ENCODE data around the gene COL20A1.

The COL20A1 gene

DNA sequence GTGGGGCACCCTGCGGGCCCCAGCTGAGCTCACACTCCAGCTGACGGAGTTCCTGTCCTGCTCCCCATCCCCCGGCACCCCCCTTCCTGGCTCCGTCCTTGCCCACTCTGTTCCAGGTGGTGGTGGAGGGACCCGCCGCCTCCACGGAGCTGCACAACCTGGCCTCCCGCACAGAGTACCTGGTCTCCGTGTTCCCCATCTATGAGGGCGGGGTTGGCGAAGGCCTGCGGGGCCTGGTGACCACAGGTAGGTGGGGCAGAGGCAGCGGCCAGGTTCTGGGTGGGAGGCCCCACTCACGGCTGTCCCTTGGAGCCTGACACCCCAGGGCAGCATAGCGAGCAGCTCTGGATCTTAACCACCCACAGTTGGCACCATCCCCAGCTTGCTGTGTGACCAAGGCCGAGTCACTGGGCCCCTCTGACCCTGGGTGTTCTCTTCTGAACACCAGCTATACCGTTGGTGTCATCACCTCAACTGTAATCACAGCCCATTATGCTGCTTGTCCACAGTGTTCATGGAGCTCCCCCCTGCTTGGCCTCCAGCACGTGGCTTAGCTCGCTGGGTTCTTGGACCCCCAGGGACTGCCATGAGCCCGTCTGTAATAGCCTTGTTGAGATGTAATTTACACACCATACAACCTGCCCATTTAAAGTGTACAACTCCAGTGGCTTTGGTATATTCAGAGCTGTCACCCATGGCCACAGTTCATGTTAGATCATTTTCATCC, 17.4 kb downstream of the COL20A1 start:
- DNase-seq: no peak

DNA sequence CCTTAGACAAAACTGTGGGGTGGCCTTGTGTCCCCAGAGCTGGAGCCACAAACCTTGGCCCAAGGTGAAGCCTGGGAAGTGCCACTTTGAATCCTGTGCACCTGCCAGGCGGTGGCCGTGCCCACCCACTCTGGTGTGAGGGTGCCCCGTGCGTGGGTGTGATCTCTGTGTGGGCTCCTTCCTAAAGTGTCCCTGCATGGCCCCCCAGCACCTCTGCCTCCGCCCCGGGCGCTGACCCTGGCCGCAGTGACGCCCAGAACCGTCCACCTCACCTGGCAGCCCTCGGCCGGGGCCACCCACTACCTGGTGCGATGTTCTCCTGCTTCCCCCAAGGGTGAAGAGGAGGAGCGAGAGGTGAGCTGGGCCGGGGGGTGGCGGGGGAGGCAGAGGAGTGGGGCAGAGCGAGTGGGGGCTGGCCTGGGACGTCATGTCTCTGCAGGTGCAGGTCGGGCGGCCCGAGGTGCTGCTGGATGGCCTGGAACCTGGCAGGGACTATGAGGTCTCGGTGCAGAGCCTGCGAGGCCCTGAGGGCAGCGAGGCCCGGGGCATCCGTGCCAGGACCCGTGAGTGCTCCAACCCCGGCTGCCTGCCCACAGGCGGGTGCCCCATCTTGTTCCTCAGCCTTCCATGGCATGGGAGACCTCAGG, 18.3 kb downstream of the COL20A1 start:
- DNase-seq: no peak

DNA sequence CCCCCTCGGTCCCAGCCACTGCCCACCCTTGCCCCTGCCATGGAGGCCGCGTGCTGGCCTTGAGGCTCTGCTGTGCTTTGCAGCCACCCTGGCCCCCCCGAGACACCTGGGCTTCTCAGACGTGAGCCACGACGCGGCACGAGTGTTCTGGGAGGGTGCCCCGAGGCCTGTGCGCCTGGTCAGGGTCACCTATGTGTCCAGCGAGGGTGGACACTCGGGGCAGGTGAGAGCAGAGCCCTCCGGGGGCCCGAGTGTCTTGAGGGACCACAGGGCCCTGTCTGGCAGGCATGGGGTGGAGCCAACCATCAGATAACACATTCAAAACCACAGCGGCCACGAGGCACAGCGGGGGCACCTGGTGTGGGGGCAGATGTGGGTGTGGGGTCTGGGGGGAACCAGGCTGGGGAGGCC, 18.9 kb downstream of the COL20A1 start:
- DNase-seq: no peak

DNA sequence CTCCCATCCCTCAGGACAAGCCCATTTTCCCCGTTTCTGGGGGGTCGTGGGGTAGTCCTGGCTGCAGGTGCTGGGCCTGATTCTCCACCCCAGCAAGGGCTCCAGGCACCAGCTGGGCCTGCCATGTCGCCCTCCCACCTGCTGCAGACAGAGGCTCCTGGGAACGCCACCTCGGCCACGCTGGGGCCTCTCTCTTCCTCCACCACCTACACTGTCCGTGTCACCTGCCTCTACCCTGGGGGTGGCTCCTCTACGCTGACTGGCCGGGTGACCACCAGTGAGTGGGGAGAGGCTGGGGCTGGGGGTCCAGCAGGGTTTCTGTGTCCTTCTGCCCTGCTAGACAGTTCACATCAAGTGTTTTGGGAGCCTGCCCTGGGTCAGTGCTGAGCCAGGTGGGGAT, 19.3 kb downstream of the COL20A1 start:
- DNase-seq: no peak

DNA sequence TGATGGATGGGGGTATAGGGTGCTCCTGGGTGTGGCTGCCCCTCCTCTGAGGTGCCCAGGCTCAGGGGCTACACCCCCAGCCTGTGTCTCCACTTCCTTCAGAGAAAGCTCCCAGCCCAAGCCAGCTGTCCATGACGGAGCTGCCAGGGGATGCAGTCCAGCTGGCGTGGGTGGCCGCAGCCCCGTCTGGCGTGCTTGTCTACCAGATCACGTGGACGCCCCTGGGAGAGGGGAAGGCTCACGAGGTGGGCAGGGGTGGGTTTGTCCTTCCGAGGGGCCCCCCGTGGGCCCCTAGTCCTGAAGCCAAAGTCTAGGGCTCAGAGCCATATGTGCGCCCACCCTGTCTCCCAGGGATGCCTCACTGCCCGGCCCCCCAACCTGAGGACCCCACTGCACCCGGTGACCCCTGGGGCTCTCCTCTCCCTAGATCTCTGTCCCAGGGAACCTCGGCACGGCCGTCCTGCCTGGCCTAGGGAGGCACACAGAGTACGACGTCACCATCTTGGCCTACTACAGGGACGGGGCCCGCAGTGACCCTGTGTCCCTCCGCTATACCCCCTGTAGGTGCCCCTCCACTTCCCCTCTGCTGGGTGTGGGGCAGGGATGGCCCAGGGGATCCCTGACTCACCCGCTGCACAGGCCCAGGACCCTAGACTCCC, 19.8 kb downstream of the COL20A1 start:
- DNase-seq: no peak

DNA sequence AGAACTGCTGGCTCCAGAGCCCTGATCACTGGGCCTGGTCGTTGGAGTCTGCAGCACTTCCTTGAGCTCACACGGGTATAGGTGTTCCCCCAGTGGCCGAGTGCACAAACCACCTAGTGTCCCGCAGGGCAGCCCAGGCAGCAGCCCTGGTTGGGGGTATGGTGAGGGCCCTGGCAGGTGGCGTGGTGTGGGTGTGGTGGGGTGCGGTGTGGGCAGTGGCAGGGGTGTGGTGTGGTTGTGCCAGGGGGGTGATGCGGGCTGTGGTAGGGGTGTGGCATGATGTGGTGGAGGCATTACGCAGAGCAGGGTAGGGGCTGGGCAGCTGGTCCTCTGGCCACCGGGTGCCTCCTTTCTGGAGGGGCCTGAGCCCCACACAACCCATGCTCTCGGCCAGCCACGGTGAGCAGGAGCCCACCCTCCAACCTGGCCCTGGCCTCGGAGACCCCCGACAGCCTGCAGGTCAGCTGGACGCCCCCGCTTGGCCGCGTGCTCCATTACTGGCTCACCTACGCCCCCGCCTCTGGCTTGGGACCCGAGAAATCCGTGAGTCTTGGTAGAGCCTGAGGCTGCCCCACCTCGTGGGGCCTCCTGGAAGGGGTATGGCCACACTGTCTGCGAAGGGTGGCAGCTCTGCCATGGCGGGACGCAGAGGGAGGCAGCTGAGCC, 20.5 kb downstream of the COL20A1 start:
- no peak for DNase-seq

DNA sequence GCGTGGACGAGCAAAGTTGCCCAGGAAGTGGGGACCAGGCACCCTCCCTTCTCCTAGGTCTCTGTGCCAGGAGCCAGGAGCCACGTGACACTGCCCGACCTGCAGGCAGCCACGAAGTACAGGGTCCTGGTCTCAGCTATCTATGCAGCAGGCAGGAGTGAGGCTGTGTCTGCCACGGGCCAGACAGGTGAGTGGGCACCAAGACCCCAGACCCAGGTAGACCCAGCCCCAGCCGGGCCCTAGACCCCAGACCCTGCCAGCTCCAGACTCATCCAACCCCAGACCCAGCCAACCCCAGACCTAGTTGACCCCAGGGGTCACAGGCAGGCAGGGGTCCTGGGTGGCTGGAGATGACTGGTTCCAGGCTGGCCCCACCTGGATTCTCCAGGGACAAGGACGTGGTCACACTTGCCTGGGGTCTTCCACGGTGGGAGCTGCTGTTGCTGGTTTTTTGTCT, 21.1 kb downstream of the COL20A1 start:
- no peak for DNase-seq

DNA sequence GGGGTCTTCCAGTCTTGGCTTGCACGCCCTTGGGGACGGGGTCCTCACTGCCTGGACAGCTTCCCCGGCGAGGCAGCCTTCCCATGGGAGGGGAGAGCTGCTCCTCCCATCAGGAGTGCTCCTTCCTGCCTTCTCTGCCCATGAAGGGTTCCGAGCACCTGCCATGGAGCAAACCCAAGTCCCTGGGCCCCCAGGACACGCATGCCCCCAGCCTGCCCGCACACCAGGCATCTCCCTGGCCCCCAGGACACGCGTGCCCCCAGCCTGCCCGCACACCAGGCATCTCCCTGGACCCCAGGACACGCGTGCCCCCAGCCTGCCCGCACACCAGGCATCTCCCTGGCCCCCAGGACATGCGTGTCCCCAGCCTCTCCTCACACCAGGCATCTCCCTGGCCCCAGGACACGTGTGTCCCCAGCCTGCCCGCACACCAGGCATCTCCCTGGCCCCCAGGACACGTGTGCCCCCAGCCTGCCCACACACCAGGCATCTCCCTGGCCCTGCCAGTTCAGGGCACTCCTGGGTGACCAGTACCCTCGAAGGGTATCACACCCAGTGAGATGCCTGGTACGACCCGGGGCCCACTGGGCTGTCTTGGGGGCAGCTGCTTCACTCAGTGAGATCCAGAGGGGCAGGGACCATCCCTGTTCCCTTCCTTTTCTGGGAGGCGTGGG, 21.7 kb downstream of the COL20A1 start:
- DNase-seq: no peak

DNA sequence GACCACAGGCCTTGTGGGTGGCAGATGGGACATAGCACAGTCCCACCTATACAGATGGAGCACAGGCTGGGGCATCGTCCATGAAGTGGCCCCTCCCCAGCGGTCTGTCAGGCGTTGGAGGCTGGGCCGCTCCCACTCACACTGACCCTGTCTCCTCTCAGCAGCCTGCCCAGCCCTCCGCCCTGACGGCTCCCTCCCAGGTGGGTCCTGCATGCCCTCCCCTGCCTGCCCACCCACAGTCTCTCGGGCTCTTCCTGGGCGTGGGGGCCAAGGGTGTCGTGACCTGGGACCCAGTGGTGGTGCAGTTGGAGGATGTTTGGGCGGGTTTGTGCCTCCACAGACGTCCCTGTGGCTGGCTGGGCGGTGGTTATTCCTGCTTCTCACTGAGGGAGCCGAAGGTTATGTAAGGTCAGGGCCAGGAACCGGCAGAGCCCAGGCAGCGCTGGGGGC, 22.3 kb downstream of the COL20A1 start:
- DNase-seq: no peak

DNA sequence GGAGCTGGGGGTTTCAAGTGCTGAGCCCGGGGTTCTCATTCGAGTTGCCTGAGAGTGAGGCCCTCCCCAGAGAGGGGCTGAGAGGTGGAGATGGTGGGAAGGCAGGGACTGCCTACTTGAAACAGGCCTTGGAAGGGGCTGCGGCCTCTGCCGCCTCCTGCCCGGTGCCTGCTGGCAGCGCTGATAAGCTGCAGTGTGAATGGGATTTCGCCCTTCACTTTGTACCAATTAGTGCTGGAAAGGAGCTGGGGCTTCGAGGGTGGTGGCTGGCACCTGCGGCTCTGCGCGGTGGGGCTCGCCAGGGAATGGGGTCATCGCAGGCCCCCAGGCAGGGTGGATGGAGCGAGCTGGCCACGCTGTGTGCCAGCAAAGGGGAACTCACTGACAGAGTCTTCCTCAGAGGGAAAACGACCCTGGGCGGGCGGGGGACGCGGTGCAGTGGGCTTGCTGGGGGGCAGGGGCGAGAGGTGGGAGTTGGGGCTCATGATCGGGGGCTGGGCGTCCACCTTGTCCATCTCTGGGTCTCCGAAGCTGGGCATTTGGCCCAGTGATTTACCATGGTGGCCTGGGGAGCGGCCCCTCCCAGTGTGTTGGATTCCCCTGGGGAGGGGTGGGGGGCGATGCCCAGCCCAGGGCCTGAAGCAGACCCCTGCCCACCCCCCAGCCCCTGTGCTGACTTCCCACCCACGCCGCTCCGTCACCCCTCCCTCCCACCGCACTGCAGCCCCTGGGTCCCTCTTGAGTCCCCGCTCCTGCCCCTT, 22.9 kb downstream of the COL20A1 start:
- no peak for DNase-seq

DNA sequence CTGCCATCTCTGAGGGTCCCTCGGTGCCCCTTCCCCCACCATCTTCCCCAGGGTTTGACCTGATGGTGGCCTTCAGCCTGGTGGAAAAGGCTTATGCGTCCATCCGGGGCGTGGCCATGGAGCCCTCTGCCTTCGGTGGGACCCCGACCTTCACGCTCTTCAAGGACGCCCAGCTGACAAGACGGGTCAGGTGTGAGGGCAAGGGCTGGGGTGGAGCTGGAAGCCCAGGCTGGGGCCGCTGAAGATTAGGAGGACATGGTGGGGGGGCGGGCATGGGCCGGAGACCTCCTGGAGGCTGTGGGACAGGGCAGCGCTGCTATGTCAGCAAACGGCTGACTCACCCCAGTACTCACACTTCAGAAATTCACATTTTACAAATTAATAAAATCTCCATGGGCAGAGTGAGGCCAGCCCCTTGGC, 23.5 kb downstream of the COL20A1 start:
- DNase-seq: no peak

DNA sequence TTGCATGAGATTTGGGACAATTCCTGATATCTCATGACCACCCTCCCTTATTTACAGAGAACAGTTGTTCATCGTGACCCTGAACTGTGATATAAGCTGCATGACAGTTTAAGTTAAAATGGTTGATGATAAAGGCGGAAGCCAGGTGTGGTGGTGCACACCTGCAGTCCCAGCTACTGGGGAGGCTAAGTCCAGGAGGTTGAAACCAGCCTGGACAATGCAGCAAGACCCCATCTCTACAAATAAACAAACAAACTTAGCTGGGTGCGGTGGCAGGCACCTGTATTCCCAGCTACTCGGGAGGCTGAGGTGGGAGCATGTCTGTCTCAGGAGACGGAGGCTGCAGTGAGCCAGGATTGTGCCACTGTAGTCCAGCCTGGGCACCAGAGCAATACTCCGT, 24.1 kb downstream of the COL20A1 start:
- DNase-seq: no peak

DNA sequence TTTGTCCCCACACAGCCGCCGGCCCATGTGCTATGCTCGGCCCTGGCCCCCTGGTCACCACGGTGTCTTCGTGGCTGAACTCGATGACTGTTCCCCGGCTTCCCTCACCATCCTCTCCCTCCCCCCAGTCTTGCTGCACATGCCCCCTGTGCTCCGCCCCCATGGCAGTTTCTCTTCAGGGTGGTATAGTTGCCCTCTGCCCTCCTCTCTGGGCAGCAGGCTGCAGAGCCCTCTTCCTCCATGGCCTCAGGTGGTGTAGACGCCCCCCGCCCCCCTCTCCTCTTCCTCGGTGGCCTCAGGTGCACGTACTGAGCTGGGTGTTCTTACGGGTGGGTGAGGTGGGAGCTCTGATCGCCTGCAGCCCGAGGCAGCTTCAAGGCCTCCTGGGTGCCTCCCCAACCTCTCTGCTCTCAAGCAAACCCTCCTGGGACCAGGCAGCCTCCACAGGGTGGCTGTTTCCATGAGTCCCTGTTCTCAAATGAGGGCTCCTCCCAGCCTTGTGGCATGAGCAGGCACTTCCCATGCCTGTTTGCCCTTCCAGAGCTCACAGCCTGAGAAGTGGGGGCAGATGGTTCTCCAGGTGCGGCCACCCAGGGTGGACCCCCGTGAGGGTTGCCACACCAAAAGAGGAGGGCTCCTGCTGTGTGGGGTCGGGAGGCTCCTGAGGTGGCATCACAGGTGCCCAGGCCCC, 24.8 kb downstream of the COL20A1 start:
- DNase-seq: no peak

DNA sequence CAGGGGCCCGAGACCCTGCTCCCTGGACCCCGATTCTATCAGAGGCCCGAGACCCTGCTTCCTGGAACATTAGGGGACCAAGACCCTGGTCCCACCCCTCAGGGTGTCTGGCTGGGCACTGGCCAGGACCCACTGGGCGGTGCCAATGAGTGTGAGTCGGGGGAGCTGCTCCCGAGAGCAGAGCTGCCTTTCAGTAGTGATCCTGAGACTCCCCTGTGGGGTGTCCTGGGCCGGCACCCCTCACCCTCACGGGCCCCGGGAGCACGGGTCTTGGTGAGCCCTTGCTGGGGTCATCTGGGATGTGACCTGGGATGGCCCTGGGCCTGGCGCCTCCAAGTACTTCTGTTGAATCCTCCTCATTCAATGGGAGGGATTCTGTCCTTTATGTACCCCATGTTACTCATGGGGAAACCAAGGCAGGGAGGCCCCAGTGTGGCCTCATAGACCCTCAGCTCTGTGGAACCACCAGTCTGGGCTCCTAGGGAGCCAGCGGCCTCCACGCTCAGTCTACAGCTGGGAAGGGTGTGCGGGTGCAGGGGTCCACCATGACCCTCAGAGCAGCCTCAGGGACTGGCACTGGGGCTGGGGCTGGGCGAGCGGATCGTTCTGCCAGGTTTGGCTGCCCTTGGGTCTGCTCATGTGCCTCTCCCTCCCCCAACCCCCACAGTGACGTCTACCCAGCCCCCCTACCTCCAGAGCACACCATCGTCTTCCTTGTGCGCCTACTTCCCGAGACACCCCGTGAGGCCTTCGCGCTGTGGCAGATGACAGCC, 25.6 kb downstream of the COL20A1 start:
- DNase-seq: no peak

DNA sequence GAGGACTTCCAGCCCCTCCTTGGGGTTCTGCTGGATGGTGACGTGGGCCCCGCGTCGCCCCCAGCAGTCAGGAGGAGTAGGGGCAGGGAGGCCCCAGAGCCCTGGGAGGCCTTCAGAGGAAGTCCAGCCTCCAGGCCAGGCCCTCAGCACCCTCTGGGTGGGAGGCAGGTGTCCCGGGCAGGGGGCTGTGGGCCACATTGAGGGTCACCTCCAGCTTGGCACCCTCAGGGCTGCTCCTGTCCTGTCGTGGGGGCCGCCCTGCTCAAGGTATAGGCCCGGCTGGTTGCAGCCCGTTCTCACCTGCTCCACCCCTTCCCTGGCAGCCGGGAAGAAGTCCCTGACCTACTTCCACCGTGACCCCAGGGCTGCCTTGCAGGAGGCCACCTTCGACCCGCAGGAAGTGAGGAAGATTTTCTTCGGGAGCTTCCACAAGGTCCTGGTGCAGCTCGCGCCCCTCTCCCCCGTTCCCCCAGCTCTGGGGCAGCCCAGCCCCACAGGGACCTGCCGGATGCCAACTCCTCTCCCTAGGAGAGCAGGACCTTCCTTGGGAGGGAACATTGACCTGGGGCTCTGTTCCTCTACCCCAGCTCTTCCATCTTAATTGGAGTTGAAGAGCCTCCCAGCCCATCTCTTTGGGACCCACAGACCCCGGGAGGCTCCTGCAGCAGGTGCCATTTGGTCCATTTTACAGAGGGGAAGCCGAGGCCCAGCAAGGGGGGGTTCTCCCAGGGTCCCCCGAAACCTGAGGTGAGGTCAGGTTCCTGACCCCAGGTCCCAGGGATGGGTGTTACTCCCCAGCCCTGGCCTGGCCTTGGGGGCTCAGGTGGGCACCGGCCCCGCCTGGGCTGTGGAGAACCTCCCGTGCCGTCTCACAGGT, 26.4 kb downstream of the COL20A1 start:
- no peak for DNase-seq

DNA sequence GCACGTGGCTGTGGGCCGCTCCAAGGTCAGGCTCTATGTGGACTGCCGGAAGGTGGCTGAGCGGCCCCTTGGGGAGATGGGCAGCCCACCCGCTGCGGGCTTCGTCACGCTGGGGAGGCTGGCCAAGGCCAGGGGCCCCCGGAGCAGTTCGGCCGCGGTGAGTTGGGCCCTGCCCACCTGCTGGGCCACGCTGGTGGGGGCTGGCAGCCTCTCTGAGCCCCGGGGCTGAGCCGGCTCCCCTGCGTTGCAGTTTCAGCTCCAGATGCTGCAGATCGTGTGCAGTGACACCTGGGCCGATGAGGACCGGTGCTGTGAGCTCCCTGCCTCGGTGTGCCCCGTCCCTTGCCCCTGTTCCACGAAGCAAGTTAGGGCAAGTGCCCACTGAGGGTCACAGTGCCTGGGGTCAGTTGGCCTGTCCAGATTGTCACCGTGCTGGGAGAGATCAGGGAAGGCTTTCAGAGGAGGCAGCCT, 27.1 kb downstream of the COL20A1 start:
- no peak for DNase-seq

DNA sequence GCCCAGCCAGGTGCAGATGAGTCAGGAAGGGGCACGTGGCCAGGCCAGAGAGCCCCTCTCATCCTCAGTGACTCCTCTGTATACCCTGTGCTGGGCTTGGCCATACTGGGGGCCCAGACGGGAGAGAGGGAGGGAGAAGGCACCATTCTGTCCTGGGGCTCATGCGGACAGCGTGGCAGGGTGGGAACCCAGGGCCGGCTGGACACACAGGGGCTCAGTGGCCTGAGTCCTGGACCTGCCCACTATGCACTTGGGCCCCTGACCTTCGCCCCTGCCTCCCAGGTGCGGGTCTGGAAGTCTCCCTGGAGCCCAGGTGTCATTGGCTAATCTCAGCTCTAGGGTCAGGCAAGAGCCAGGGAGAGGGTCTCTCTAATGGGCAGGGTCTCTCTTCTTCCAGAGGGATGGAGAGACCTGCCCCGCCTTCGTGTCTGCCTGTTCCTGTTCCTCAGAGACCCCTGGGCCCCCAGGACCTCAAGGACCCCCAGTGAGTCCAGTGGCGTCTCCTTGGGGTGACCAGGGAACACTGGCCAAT, 27.7 kb downstream of the COL20A1 start:
- no peak for DNase-seq

DNA sequence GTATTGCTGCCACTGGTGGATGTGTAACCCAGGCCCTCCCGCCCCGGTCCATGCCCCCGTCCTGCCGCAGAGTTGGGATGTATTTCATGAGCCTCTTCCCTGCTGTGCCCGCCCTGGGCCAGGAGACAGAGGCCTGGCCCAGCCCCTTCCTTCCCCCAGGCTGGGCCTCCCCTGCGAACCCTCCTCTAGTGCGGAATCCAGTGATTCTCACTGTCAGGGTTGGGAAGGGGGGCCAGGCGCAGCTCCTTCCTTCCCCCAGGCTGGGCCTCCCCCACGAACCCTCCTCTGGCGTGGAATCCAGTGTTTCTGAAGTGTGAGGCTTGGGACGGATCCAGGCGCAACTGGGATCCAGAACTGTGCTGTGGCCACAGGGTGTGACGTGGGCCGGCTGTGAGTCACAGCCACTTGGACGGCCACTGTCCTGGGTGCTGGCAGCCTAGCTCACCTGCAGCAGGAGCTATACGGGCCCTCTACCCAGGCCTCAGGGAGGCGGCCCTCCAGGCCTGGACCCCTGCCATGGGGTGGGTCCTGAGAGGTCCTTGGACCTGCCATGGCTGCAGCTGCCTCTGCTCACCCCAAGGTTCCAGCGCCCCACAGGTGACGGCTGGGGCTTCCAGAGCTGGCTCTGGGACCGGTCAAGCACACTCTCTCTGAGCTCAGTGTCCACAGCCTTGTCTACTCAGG, 28.3 kb downstream of the COL20A1 start:
- no peak for DNase-seq

Measured in NCI-H1930 (cell line).